OCI-LY7 (cell line): ENCODE results near the gene ZNF132.

ENCODE experiments used
- CTCF ChIP-seq: fragments of 200-600 bp; sonication (generic); conservative IDR thresholded peaks from 2 replicates; pipeline ENCODE4 v1.5.1; 2014; ENCODE audit warnings: mild to moderate bottlenecking, antibody characterized with exemption, low read length, moderate library complexity, mixed read lengths
- EZH2phosphoT487 ChIP-seq: fragments of 200-600 bp; sonication (generic); IDR thresholded peaks from 2 replicates; pipeline ENCODE4 v1.6.1; 2018; ENCODE audit warnings: low read depth, borderline replicate concordance, mild to moderate bottlenecking, mixed run types, antibody characterized with exemption, low read length, moderate library complexity, mixed read lengths

GRCh38 chr19:58477871-58478270 lies 37.9 kb upstream of the ZNF132 start:
- TF ChIP-seq CTCF (no peak), EZH2phosphoT487 (no peak)
